ENCODE results near the gene HERC3. TPM values are rescaled to one million over a fixed set of nuclear protein-coding genes. Genes with fewer than 3 reads are reported as not detected.

HERC3 gene
- total and polyA plus RNA-seq, 2 of the 13 experiments (the other 11 are each of a cell fraction or from before 2014, with no cell fraction given): 3.8 to 6.2 TPM

DNA sequence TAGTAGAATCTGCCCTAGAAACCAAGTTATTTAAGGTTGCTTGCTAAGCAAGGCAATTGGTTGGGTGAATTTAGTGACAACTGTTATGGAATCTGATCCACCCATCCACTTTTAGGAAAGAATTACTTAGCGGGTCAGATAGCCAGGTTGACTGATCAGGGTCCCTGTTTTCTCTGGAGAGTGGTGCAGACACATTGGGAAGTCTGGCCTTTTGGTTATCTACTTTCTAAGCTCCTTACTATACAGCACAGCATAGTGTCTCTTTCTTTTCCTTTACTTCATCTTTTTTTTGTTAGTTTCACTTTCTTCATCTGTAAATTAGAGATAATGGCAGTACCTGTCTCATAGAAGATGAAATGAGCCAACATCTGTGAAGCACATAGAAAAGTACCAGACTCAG, 7.4 kb downstream of the HERC3 start (continued):
- TF ChIP-seq FUBP1 (CRISPR knock-in tag; IDR thresholded peaks at IDR 0.05; ENCODE audit: borderline replicate concordance): no peak
- no peak for TF ChIP-seq ZMYM2 (CRISPR knock-in tag; IDR thresholded peaks at IDR 0.05)
- no peak for TF ChIP-seq ZNF879 (CRISPR knock-in tag; IDR thresholded peaks at IDR 0.05)
- TF ChIP-seq, protein P1, sequence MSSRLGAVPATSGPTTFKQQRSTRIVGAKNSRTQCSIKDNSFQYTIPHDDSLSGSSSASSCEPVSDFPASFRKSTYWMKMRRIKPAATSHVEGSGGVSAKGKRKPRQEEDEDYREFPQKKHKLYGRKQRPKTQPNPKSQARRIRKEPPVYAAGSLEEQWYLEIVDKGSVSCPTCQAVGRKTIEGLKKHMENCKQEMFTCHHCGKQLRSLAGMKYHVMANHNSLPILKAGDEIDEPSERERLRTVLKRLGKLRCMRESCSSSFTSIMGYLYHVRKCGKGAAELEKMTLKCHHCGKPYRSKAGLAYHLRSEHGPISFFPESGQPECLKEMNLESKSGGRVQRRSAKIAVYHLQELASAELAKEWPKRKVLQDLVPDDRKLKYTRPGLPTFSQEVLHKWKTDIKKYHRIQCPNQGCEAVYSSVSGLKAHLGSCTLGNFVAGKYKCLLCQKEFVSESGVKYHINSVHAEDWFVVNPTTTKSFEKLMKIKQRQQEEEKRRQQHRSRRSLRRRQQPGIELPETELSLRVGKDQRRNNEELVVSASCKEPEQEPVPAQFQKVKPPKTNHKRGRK (CRISPR knock-in tag; IDR thresholded peaks at IDR 0.05): no peak
- no peak for TF ChIP-seq E2F5 (CRISPR knock-in tag; conservative IDR thresholded peaks at IDR 0.05)
- no peak for TF ChIP-seq BRCA1 (CRISPR knock-in tag; IDR thresholded peaks at IDR 0.05)
- no peak for TF ChIP-seq DMAP1 (CRISPR knock-in tag; IDR thresholded peaks at IDR 0.05)
- TF ChIP-seq, protein P2, sequence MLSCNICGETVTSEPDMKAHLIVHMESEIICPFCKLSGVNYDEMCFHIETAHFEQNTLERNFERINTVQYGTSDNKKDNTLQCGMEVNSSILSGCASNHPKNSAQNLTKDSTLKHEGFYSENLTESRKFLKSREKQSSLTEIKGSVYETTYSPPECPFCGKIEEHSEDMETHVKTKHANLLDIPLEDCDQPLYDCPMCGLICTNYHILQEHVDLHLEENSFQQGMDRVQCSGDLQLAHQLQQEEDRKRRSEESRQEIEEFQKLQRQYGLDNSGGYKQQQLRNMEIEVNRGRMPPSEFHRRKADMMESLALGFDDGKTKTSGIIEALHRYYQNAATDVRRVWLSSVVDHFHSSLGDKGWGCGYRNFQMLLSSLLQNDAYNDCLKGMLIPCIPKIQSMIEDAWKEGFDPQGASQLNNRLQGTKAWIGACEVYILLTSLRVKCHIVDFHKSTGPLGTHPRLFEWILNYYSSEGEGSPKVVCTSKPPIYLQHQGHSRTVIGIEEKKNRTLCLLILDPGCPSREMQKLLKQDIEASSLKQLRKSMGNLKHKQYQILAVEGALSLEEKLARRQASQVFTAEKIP (CRISPR knock-in tag; IDR thresholded peaks at IDR 0.05; ENCODE audit: borderline replicate concordance): no peak
- TF ChIP-seq, protein P3, sequence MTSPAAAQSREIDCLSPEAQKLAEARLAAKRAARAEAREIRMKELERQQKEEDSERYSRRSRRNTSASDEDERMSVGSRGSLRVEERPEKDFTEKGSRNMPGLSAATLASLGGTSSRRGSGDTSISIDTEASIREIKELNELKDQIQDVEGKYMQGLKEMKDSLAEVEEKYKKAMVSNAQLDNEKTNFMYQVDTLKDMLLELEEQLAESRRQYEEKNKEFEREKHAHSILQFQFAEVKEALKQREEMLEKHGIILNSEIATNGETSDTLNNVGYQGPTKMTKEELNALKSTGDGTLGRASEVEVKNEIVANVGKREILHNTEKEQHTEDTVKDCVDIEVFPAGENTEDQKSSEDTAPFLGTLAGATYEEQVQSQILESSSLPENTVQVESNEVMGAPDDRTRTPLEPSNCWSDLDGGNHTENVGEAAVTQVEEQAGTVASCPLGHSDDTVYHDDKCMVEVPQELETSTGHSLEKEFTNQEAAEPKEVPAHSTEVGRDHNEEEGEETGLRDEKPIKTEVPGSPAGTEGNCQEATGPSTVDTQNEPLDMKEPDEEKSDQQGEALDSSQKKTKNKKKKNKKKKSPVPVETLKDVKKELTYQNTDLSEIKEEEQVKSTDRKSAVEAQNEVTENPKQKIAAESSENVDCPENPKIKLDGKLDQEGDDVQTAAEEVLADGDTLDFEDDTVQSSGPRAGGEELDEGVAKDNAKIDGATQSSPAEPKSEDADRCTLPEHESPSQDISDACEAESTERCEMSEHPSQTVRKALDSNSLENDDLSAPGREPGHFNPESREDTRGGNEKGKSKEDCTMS (CRISPR knock-in tag; conservative IDR thresholded peaks at IDR 0.05): no peak
- no peak for TF ChIP-seq CENPX (CRISPR knock-in tag; IDR thresholded peaks at IDR 0.05)
- TF ChIP-seq ZNF350 (CRISPR knock-in tag; IDR thresholded peaks at IDR 0.05; ENCODE audit: borderline replicate concordance, low read depth): no peak
